B cell (primary cell): ENCODE data around the gene LRRIQ3. TPM values are rescaled to one million over a fixed set of nuclear protein-coding genes. Genes with fewer than 3 reads are reported as not detected.

Experiments
- ATAC-seq: fragments of 200-7000 bp; cut with Tn5 transposase; one replicate; pipeline ENCODE4 v1.10.0; 2021; ENCODE audit warnings: low read depth, mild to moderate bottlenecking, moderate number of reproducible peaks, moderate library complexity
- CTCF ChIA-PET: fragments of 350-600 bp; sonication (Branson Sonifier 250); formaldehyde crosslinking; loops from one replicate; lab custom pipeline; 2021; ENCODE audit warnings: antibody characterized with exemption, inconsistent platforms; lab: Charles Lee
- POLR2A ChIA-PET: fragments of 350-600 bp; sonication (Branson Sonifier 250); formaldehyde crosslinking; loops from one replicate; lab custom pipeline; 2021; ENCODE audit warnings: antibody characterized with exemption; lab: Charles Lee
- DNase-seq: peaks from one replicate; pipeline ENCODE4 v3.0.0; 2013
- H2AFZ ChIP-seq: 2 replicates; pipeline ENCODE4 v1.6.1; 2012; ENCODE audit warnings: mild to moderate bottlenecking, low read depth, low read length; ENCODE audit not compliant: insufficient read depth, poor library complexity, severe bottlenecking
- H3K27ac ChIP-seq, 2 donors: 1 replicate in 1 of 2; 2 replicates in 1 of 2; pipeline ENCODE4 v1.5.1; 2012 to 2013; ENCODE audit warnings: low read length in 2 of 2, mild to moderate bottlenecking in 2 of 2, moderate library complexity in 1 of 2
- H3K27me3 ChIP-seq, 4 experiments: fragments of 200-600 bp in 1 of 4; sonication (generic) in 1 of 4; replicated peaks in 1 of 4; 1 replicate in 2 of 4; 2 replicates in 2 of 4; pipeline versions ENCODE4 v1.6.1 to v1.7.0; 2013 to 2016; ENCODE audit warnings: low read length in 3 of 4, mild to moderate bottlenecking in 2 of 4, mixed read lengths in 1 of 4, moderate library complexity in 1 of 4; ENCODE audit not compliant: insufficient read depth in 4 of 4, control insufficient read depth in 3 of 4; ENCODE audit errors: control extremely low read depth in 1 of 4
- H3K36me3 ChIP-seq, 2 experiments: replicated peaks in 1 of 2; 1 replicate in 1 of 2; 2 replicates in 1 of 2; pipeline versions ENCODE4 v1.6.1 to v1.7.1; 2013; ENCODE audit warnings: low read length in 1 of 2; ENCODE audit not compliant: insufficient read depth in 2 of 2, control insufficient read depth in 1 of 2; ENCODE audit errors: control extremely low read depth in 1 of 2, extremely low read depth in 1 of 2
- H3K4me1 ChIP-seq, 2 donors: fragments of 200-600 bp in 1 of 2; sonication (generic) in 1 of 2; 1 replicate in 1 of 2; 2 replicates in 1 of 2; pipeline versions ENCODE4 v1.5.1 to v1.6.1; 2013 to 2017; ENCODE audit warnings: low read length in 2 of 2; ENCODE audit not compliant: control insufficient read depth in 2 of 2, insufficient read depth in 2 of 2
- H3K4me2 ChIP-seq: replicated peaks from 2 replicates; pipeline ENCODE3; 2012; ENCODE audit warnings: mild to moderate bottlenecking, low read depth, low read length; ENCODE audit not compliant: poor library complexity, severe bottlenecking
- H3K4me3 ChIP-seq, 5 experiments: fragments of 200-600 bp in 1 of 5; sonication (generic) in 1 of 5; 1 replicate in 3 of 5; 2 replicates in 2 of 5; pipeline versions ENCODE4 v1.5.1 to v1.7.0; 2011 to 2016; ENCODE audit warnings: low read length in 4 of 5, mild to moderate bottlenecking in 4 of 5, low read depth in 2 of 5, control low read depth in 1 of 5, moderate library complexity in 1 of 5; ENCODE audit not compliant: insufficient read depth in 1 of 5; ENCODE audit errors: control extremely low read depth in 1 of 5, extremely low read depth in 1 of 5
- H3K79me2 ChIP-seq: fragments of 200-600 bp; sonication (generic); one replicate; pipeline ENCODE4 v1.6.0; 2016; ENCODE audit warnings: low read length; ENCODE audit not compliant: control insufficient read depth, insufficient read depth
- H3K9ac ChIP-seq: fragments of 200-600 bp; sonication (generic); 2 replicates; pipeline ENCODE4 v1.6.1; 2017; ENCODE audit warnings: mild to moderate bottlenecking, low read length, moderate library complexity
- H3K9me3 ChIP-seq, 3 donors: one replicate each; pipeline versions ENCODE4 v1.6.1 to v1.7.1; 2013; ENCODE audit warnings: low read length in 2 of 3; ENCODE audit not compliant: control insufficient read depth in 2 of 3, insufficient read depth in 1 of 3; ENCODE audit errors: control extremely low read depth in 1 of 3
- H4K20me1 ChIP-seq: 2 replicates; pipeline ENCODE4 v1.6.0; 2012; ENCODE audit warnings: mild to moderate bottlenecking, low read length; ENCODE audit not compliant: insufficient read depth, control insufficient read depth, poor library complexity, severe bottlenecking
- H3K27ac Mint-ChIP-seq: one replicate; pipeline ENCODE4 v1.8.0; 2021; ENCODE audit warnings: mixed read lengths
- H3K27me3 Mint-ChIP-seq: one replicate; pipeline ENCODE4 v1.8.0; 2021; ENCODE audit warnings: mixed read lengths
- H3K4me1 Mint-ChIP-seq: one replicate; pipeline ENCODE4 v1.8.0; 2021; ENCODE audit warnings: mixed read lengths
- H3K4me3 Mint-ChIP-seq: one replicate; pipeline ENCODE4 v1.8.0; 2021; ENCODE audit warnings: mixed read lengths
- H3K9me3 Mint-ChIP-seq: one replicate; pipeline ENCODE4 v1.8.0; 2022; ENCODE audit warnings: mixed read lengths; ENCODE audit not compliant: insufficient read depth
- CTCF ChIP-seq: fragments of 200-600 bp; IDR thresholded peaks from one replicate; pipeline ENCODE4 v1.8.0; 2022; ENCODE audit warnings: antibody characterized with exemption, mild to moderate bottlenecking
- EZH2 ChIP-seq: IDR thresholded peaks from 2 replicates; pipeline ENCODE4 v1.6.1; 2012; ENCODE audit warnings: borderline replicate concordance, low read depth, mild to moderate bottlenecking, moderate library complexity, low read length; ENCODE audit not compliant: insufficient read depth, poor library complexity, severe bottlenecking
- WGBS: methylation state at CpG from one replicate; pipeline ENCODE4 v1.1.5; 2013; ENCODE audit warnings: missing lambda C conversion rate; ENCODE audit not compliant: insufficient coverage; 5-methylcytosine and 5-hydroxymethylcytosine counted together
- intact Hi-C: fragments of 100-400 bp; cut with micrococcal nuclease; formaldehyde crosslinking; loops from one replicate; pipeline ENCODE4 v1.10.0; 2022
- polyA plus RNA-seq: library from polyadenylated mRNA; depleted of rRNA; stranded (reverse); fragments of >200 nt; gene quantifications from 2 replicates; pipeline ENCODE4 v1.2.3, GENCODE V29; 2012
- total RNA-seq, 2 donors: library from RNA; stranded (reverse); fragments of 120-200 nt in 1 of 2; gene quantifications; 1 replicate in 1 of 2; 2 replicates in 1 of 2; pipeline versions ENCODE4 v1.2.3 to v1.2.4, GENCODE V29; 2013 to 2022

The LRRIQ3 gene
- total and polyA plus RNA-seq, 2 donors (not counting 1 experiment from before 2014, with no cell fraction given): 1.1 to 2.2 TPM

- Histone ChIP-seq H3K79me2 (no peaks in the 10 kb centered on the region), H3K4me1 (no peaks in the 10 kb centered on the region), H3K36me3 (no peaks in the 10 kb centered on the region), H3K9me3 (peaks cover 0 to 6% (median 2%) of the 10 kb centered on the region in 3 donors), H2AFZ (no peak overlapping the region), H3K4me2 (no peak overlapping the region), H4K20me1 (no peaks in the 10 kb centered on the region), H3K4me3 (no peak overlapping the region), H3K9ac (no peak overlapping the region), H3K27me3 (no peaks in the 10 kb centered on the region), H3K27ac (no peak overlapping the region)
- ChIA-PET POLR2A (no interaction called here), CTCF (no interaction called here)
- no peak overlapping the region for H3K4me3 Mint-ChIP-seq
- DNase-seq (no peak), ATAC-seq (no peak)
- no peak overlapping the region for H3K27ac Mint-ChIP-seq
- no peaks in the 10 kb centered on the region for H3K4me1 Mint-ChIP-seq
- intact Hi-C loops: no loop called here
- H3K27me3 Mint-ChIP-seq: no peaks in the 10 kb centered on the region
- peaks cover 10% of the 10 kb centered on the region for H3K9me3 Mint-ChIP-seq
- TF ChIP-seq EZH2 (no peak), CTCF (no peak)
- no CpG with 5 or more reads among the region's 1 CpG for WGBS
Observed at GRCh38 chr1:74091371-74091770, 106.6 kb downstream of the LRRIQ3 start.

- no peaks in the 10 kb centered on the region for H3K4me1 ChIP-seq
- WGBS: no CpG with 5 or more reads among the region's 1 CpG
- H4K20me1 ChIP-seq: no peaks in the 10 kb centered on the region
- Mint-ChIP-seq H3K27ac (no peak overlapping the region), H3K4me3 (no peak overlapping the region), H3K9me3 (no peaks in the 10 kb centered on the region), H3K27me3 (no peaks in the 10 kb centered on the region), H3K4me1 (no peaks in the 10 kb centered on the region)
- no peak overlapping the region for H3K27ac ChIP-seq
- ATAC-seq (no peak), DNase-seq (no peak)
- no peak overlapping the region for H3K4me3 ChIP-seq
- no peak overlapping the region for H3K4me2 ChIP-seq
- H3K27me3 ChIP-seq: no peaks in the 10 kb centered on the region
- H3K79me2 ChIP-seq: no peaks in the 10 kb centered on the region
- no peak overlapping the region for H2AFZ ChIP-seq
- CTCF ChIA-PET: no interaction called here
- no peaks in the 10 kb centered on the region for H3K36me3 ChIP-seq
- TF ChIP-seq EZH2 (no peak), CTCF (no peak)
- intact Hi-C loops: no loop called here
- H3K9ac ChIP-seq: no peak overlapping the region
- no peaks in the 10 kb centered on the region for H3K9me3 ChIP-seq
- POLR2A ChIA-PET: no interaction called here
Observed at GRCh38 chr1:74083128-74083527, 114.8 kb downstream of the LRRIQ3 start.
